ENCODE measurements around the gene CDH11. TPM values are rescaled to one million over a fixed set of nuclear protein-coding genes. Genes with fewer than 3 reads are reported as not detected.

The CDH11 gene
- total RNA-seq, 1 donor from 2014 or later: 145 TPM

- H3K27ac ChIP-seq: no peak overlapping the region
- intact Hi-C loops (cut with DNase I): no loop called here
- H3K27me3 ChIP-seq: no peaks in the 10 kb centered on the region
- no peak for DNase-seq (ENCODE audit: low spot score in 2 of 2)
- no peaks in the 10 kb centered on the region for H3K36me3 ChIP-seq
- H3K4me3 ChIP-seq: no peak overlapping the region
- TF ChIP-seq CTCF (IDR thresholded peaks at IDR 0.05): no peak
- H3K4me1 ChIP-seq: no peaks in the 10 kb centered on the region
- H3K9me3 ChIP-seq: no peaks in the 10 kb centered on the region
Observed at GRCh38 chr16:65136681-65137080, 14.8 kb upstream of the CDH11 start.

- DNase-seq (ENCODE audit: low spot score in 2 of 2): no peak
- intact Hi-C loops (cut with DNase I): loop anchor here (10.0 kb wide), 2 partner anchors 342 to 918 kb away; no protein-coding TSS in a partner anchor
- H3K27ac ChIP-seq: peak overlapping the region in 1 of 2 donors; percentile 27
- no peak overlapping the region for H3K4me3 ChIP-seq
- no peaks in the 10 kb centered on the region for H3K9me3 ChIP-seq
- no peaks in the 10 kb centered on the region for H3K36me3 ChIP-seq
- peak in 2 of 3 experiments; percentile 32 to 40 for TF ChIP-seq CTCF (IDR thresholded peaks at IDR 0.05)
- peaks cover 0 to 3% of the 10 kb centered on the region in 2 donors for H3K4me1 ChIP-seq
- H3K27me3 ChIP-seq: no peaks in the 10 kb centered on the region
Observed at GRCh38 chr16:65126845-65127624, 5.2 kb upstream of the CDH11 start.

- no peak for DNase-seq (ENCODE audit: low spot score in 2 of 2)
- Histone ChIP-seq H3K36me3 (no peaks in the 10 kb centered on the region), H3K27ac (peak overlapping the region; percentile 41 to 93), H3K27me3 (no peaks in the 10 kb centered on the region), H3K4me3 (no peak overlapping the region), H3K4me1 (peaks cover 0 to 3% of the 10 kb centered on the region in 2 donors), H3K9me3 (no peaks in the 10 kb centered on the region)
- TF ChIP-seq CTCF (IDR thresholded peaks at IDR 0.05): no peak
- intact Hi-C loops (cut with DNase I): loop anchor here (10.0 kb wide), 2 partner anchors 341 to 919 kb away; no protein-coding TSS in a partner anchor
Observed at GRCh38 chr16:65125871-65126270, 4.0 kb upstream of the CDH11 start.

GRCh38 chr16:65125322-65125721 lies 3.5 kb upstream of the CDH11 start:
- H3K27ac ChIP-seq: peak overlapping the region; percentile 41 to 93
- TF ChIP-seq CTCF (IDR thresholded peaks at IDR 0.05): no peak
- intact Hi-C loops (cut with DNase I): loop anchor here (10.0 kb wide), 2 partner anchors 341 to 919 kb away; no protein-coding TSS in a partner anchor
- H3K27me3 ChIP-seq: no peaks in the 10 kb centered on the region
- H3K4me3 ChIP-seq: no peak overlapping the region
- peaks cover 0 to 3% of the 10 kb centered on the region in 2 donors for H3K4me1 ChIP-seq
- no peak for DNase-seq (ENCODE audit: low spot score in 2 of 2)
- no peaks in the 10 kb centered on the region for H3K9me3 ChIP-seq
- no peaks in the 10 kb centered on the region for H3K36me3 ChIP-seq

- intact Hi-C loops (cut with DNase I): loop anchor here (5.0 to 10.0 kb wide), 5 partner anchors 188 to 920 kb away; no protein-coding TSS in a partner anchor
- no peaks in the 10 kb centered on the region for H3K36me3 ChIP-seq
- H3K4me1 ChIP-seq: peaks cover 0 to 3% of the 10 kb centered on the region in 2 donors
- peak overlapping the region in 1 of 2 donors; percentile 84 for H3K4me3 ChIP-seq
- H3K9me3 ChIP-seq: no peaks in the 10 kb centered on the region
- no peaks in the 10 kb centered on the region for H3K27me3 ChIP-seq
- TF ChIP-seq CTCF (IDR thresholded peaks at IDR 0.05): no peak
- H3K27ac ChIP-seq: peak overlapping the region; percentile 93 to 97
- DNase-seq (ENCODE audit: low spot score in 2 of 2): no peak
Observed at GRCh38 chr16:65124596-65124995, 2.7 kb upstream of the CDH11 start.
